OCI-LY7 (cell line): ENCODE data around the gene DNAAF3.

Experiments used
- CTCF ChIP-seq: fragments of 200-600 bp; sonication (generic); conservative IDR thresholded peaks from 2 replicates; pipeline ENCODE4 v1.5.1; 2014; ENCODE audit warnings: mild to moderate bottlenecking, antibody characterized with exemption, low read length, moderate library complexity, mixed read lengths
- EZH2phosphoT487 ChIP-seq: fragments of 200-600 bp; sonication (generic); IDR thresholded peaks from 2 replicates; pipeline ENCODE4 v1.6.1; 2018; ENCODE audit warnings: low read depth, borderline replicate concordance, mild to moderate bottlenecking, mixed run types, antibody characterized with exemption, low read length, moderate library complexity, mixed read lengths

- TF ChIP-seq EZH2phosphoT487 (no peak), CTCF (no peak)
Observed at GRCh38 chr19:55188625-55189024, 22.2 kb upstream of the DNAAF3 start.
